H1 (cell line): ENCODE data around the gene THOC6. TPM values are rescaled to one million over a fixed set of nuclear protein-coding genes. Genes with fewer than 3 reads are reported as not detected.

Experiments used
- CBX5 ChIP-seq: fragments of 300-800, 300-1000 bp; sonication (generic); IDR thresholded peaks from 2 replicates; pipeline ENCODE4 v1.7.1; 2016; ENCODE audit warnings: antibody characterized with exemption, low read length, low read depth
- CREB1 ChIP-seq: IDR thresholded peaks from 2 replicates; pipeline ENCODE4 v1.6.1; 2012; ENCODE audit warnings: inconsistent platforms
- EGR1 ChIP-seq: IDR thresholded peaks from 2 replicates; pipeline ENCODE4 v1.6.1; 2011; ENCODE audit warnings: low read depth, low read length, borderline replicate concordance
- TEAD4 ChIP-seq: IDR thresholded peaks from 2 replicates; pipeline ENCODE4 v1.6.1; 2012; ENCODE audit warnings: low read depth, low read length, inconsistent platforms, mixed read lengths
- ZNF274 ChIP-seq: IDR thresholded peaks from 2 replicates; pipeline ENCODE4 v1.7.0; 2012; ENCODE audit warnings: low read length, borderline replicate concordance; ENCODE audit errors: extremely low read depth
- polyA plus RNA-seq, 7 experiments: library from polyadenylated mRNA; depleted of rRNA in 3 of 7; stranded (reverse) in 5 of 7; unstranded in 2 of 7; fragments of >200 nt in 5 of 7; fragments of 200-250 nt in 2 of 7; gene quantifications; 1 replicate in 5 of 7; 2 replicates in 1 of 7; 4 replicates in 1 of 7; pipeline versions ENCODE4 v1.2.1 to v1.2.3, GENCODE V29; 2011 to 2013; ENCODE audit warnings: missing spikeins in 2 of 7, mixed read lengths in 2 of 7
- total RNA-seq: library from RNA; stranded (reverse); fragmentation: NEBNext Ultra II Directional; extraction: Animal tissue kit (Norgen Biotek cat#: 25700); gene quantifications from 2 replicates; pipeline ENCODE4 v1.2.1, GENCODE V29; 2021
- TF ChIP-seq, protein P1 (sequence below): fragments of 300-600 bp; sonication (generic); IDR thresholded peaks from 2 replicates; pipeline ENCODE4 v1.7.1; 2012; ENCODE audit warnings: low read length, moderate library complexity, mild to moderate bottlenecking, inconsistent platforms; ENCODE audit not compliant: insufficient replicate concordance
- TF ChIP-seq, protein P2 (sequence below): IDR thresholded peaks from 2 replicates; pipeline ENCODE4 v1.6.1; 2011; ENCODE audit warnings: low read length, improper control_type of control experiment
- TF ChIP-seq, protein P3 (sequence below): IDR thresholded peaks from 2 replicates; pipeline ENCODE4 v1.6.1; 2011; ENCODE audit warnings: low read depth, mild to moderate bottlenecking, low read length; ENCODE audit not compliant: insufficient read depth

Gene THOC6
- total and polyA plus RNA-seq, 2 of the 8 experiments (the other 6 are each of a cell fraction or from before 2014, with no cell fraction given): 78.5 to 111 TPM

DNA sequence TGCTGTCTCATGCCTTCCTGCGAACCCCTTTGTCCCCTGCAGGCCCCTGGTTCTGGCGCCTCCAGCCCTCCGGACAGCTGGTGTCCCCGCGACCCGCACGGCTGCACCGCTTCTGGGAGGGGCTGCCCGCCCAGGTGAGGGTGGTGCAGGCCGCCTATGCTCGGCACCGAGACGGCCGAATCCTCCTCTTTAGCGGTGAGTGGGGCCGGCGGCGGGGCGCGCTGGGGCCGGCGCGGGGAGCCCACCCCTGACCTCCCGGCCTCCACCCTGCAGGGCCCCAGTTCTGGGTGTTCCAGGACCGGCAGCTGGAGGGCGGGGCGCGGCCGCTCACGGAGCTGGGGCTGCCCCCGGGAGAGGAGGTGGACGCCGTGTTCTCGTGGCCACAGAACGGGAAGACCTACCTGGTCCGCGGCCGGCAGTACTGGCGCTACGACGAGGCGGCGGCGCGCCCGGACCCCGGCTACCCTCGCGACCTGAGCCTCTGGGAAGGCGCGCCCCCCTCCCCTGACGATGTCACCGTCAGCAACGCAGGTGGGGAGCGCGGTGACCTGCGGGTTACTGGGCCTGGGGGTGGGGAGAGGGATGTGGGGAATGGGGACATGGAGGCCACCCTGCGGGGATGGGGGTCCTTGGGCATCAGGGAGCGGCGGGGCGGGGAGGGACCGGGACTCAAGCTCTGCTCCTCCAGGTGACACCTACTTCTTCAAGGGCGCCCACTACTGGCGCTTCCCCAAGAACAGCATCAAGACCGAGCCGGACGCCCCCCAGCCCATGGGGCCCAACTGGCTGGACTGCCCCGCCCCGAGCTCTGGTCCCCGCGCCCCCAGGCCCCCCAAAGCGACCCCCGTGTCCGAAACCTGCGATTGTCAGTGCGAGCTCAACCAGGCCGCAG is 34.5 kb downstream of the THOC6 start (continued):
- TF ChIP-seq, protein P1, sequence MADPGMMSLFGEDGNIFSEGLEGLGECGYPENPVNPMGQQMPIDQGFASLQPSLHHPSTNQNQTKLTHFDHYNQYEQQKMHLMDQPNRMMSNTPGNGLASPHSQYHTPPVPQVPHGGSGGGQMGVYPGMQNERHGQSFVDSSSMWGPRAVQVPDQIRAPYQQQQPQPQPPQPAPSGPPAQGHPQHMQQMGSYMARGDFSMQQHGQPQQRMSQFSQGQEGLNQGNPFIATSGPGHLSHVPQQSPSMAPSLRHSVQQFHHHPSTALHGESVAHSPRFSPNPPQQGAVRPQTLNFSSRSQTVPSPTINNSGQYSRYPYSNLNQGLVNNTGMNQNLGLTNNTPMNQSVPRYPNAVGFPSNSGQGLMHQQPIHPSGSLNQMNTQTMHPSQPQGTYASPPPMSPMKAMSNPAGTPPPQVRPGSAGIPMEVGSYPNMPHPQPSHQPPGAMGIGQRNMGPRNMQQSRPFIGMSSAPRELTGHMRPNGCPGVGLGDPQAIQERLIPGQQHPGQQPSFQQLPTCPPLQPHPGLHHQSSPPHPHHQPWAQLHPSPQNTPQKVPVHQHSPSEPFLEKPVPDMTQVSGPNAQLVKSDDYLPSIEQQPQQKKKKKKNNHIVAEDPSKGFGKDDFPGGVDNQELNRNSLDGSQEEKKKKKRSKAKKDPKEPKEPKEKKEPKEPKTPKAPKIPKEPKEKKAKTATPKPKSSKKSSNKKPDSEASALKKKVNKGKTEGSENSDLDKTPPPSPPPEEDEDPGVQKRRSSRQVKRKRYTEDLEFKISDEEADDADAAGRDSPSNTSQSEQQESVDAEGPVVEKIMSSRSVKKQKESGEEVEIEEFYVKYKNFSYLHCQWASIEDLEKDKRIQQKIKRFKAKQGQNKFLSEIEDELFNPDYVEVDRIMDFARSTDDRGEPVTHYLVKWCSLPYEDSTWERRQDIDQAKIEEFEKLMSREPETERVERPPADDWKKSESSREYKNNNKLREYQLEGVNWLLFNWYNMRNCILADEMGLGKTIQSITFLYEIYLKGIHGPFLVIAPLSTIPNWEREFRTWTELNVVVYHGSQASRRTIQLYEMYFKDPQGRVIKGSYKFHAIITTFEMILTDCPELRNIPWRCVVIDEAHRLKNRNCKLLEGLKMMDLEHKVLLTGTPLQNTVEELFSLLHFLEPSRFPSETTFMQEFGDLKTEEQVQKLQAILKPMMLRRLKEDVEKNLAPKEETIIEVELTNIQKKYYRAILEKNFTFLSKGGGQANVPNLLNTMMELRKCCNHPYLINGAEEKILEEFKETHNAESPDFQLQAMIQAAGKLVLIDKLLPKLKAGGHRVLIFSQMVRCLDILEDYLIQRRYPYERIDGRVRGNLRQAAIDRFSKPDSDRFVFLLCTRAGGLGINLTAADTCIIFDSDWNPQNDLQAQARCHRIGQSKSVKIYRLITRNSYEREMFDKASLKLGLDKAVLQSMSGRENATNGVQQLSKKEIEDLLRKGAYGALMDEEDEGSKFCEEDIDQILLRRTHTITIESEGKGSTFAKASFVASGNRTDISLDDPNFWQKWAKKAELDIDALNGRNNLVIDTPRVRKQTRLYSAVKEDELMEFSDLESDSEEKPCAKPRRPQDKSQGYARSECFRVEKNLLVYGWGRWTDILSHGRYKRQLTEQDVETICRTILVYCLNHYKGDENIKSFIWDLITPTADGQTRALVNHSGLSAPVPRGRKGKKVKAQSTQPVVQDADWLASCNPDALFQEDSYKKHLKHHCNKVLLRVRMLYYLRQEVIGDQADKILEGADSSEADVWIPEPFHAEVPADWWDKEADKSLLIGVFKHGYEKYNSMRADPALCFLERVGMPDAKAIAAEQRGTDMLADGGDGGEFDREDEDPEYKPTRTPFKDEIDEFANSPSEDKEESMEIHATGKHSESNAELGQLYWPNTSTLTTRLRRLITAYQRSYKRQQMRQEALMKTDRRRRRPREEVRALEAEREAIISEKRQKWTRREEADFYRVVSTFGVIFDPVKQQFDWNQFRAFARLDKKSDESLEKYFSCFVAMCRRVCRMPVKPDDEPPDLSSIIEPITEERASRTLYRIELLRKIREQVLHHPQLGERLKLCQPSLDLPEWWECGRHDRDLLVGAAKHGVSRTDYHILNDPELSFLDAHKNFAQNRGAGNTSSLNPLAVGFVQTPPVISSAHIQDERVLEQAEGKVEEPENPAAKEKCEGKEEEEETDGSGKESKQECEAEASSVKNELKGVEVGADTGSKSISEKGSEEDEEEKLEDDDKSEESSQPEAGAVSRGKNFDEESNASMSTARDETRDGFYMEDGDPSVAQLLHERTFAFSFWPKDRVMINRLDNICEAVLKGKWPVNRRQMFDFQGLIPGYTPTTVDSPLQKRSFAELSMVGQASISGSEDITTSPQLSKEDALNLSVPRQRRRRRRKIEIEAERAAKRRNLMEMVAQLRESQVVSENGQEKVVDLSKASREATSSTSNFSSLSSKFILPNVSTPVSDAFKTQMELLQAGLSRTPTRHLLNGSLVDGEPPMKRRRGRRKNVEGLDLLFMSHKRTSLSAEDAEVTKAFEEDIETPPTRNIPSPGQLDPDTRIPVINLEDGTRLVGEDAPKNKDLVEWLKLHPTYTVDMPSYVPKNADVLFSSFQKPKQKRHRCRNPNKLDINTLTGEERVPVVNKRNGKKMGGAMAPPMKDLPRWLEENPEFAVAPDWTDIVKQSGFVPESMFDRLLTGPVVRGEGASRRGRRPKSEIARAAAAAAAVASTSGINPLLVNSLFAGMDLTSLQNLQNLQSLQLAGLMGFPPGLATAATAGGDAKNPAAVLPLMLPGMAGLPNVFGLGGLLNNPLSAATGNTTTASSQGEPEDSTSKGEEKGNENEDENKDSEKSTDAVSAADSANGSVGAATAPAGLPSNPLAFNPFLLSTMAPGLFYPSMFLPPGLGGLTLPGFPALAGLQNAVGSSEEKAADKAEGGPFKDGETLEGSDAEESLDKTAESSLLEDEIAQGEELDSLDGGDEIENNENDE: no peak
- TF ChIP-seq EGR1 (no peak), TEAD4 (no peak), ZNF274 (no peak), CREB1 (0 out of 2 replicates have a peak, but pooled peaks have one; percentile 44), CBX5 (no peak)
- TF ChIP-seq, protein P2, sequence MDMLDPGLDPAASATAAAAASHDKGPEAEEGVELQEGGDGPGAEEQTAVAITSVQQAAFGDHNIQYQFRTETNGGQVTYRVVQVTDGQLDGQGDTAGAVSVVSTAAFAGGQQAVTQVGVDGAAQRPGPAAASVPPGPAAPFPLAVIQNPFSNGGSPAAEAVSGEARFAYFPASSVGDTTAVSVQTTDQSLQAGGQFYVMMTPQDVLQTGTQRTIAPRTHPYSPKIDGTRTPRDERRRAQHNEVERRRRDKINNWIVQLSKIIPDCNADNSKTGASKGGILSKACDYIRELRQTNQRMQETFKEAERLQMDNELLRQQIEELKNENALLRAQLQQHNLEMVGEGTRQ: no peak
- TF ChIP-seq, protein P3, sequence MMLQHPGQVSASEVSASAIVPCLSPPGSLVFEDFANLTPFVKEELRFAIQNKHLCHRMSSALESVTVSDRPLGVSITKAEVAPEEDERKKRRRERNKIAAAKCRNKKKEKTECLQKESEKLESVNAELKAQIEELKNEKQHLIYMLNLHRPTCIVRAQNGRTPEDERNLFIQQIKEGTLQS: no peak
